Activated CD4-positive, alpha-beta T cell treated with anti-CD3 and anti-CD28 coated beads for 36 hours (primary cell): ENCODE measurements around the gene USP44. TPM values are rescaled to one million over a fixed set of nuclear protein-coding genes. Genes with fewer than 3 reads are reported as not detected.

Experiments used
- ATAC-seq: fragments of 200-7000 bp; cut with Tn5 transposase; one replicate; pipeline ENCODE4 v1.10.0; 2021; ENCODE audit warnings: mild to moderate bottlenecking, moderate library complexity
- CTCF ChIA-PET: fragments of 350-600 bp; sonication (Branson Sonifier 250); formaldehyde crosslinking; loops from one replicate; lab custom pipeline; 2021; ENCODE audit warnings: antibody characterized with exemption; lab: Charles Lee
- POLR2A ChIA-PET: fragments of 350-600 bp; sonication (Branson Sonifier 250); formaldehyde crosslinking; loops from one replicate; lab custom pipeline; 2021; ENCODE audit warnings: antibody characterized with exemption, inconsistent platforms; lab: Charles Lee
- DNase-seq: peaks from one replicate; pipeline ENCODE4 v3.0.0-alpha.2; 2020
- H3K27ac Mint-ChIP-seq: one replicate; pipeline ENCODE4 v1.8.0; 2021; ENCODE audit warnings: mixed read lengths
- H3K27me3 Mint-ChIP-seq: one replicate; pipeline ENCODE4 v1.8.0; 2021; ENCODE audit warnings: mixed read lengths
- H3K36me3 Mint-ChIP-seq: one replicate; pipeline ENCODE4 v1.8.0; 2021; ENCODE audit warnings: low read depth, mixed read lengths
- H3K4me1 Mint-ChIP-seq: one replicate; pipeline ENCODE4 v1.8.0; 2021; ENCODE audit warnings: mixed read lengths
- H3K4me3 Mint-ChIP-seq: one replicate; pipeline ENCODE4 v1.8.0; 2021; ENCODE audit warnings: mild to moderate bottlenecking, moderate library complexity, mixed read lengths
- H3K9me3 Mint-ChIP-seq: one replicate; pipeline ENCODE4 v1.8.0; 2021; ENCODE audit warnings: low read depth, mixed read lengths
- intact Hi-C, 2 experiments: fragments of 100-400 bp; cut with DNase I in 1 of 2; cut with micrococcal nuclease in 1 of 2; formaldehyde crosslinking; loops; one replicate each; pipeline versions ENCODE4 v1.14.2 to v1.15.1; 2022 to 2024; cut with DNase I, micrococcal nuclease
- total RNA-seq, 2 experiments: library from RNA; stranded (reverse); gene quantifications; one replicate each; pipeline ENCODE4 v1.2.3, GENCODE V29; 2021

USP44 gene
- 1 to 10 TPM; 4.1 to 5.3 TPM for total RNA-seq

- ATAC-seq = no peak
- Mint-ChIP-seq H3K27ac (peak within 1 kb of the TSS; percentile 5), H3K4me3 (no peak within 1 kb of the TSS), H3K4me1 (peaks cover 38% of the 10 kb centered on the region), H3K27me3 (peaks cover 16% of the 10 kb centered on the region), H3K9me3 (peaks cover 6% of the 10 kb centered on the region), H3K36me3 (peaks cover 8% of the 10 kb centered on the region)
- intact Hi-C loops = no loop called here
- peak; percentile 7 for DNase-seq
- ChIA-PET POLR2A (interaction anchor here (0.5 to 0.8 kb wide), 4 partner anchors 9 to 644 kb away, joined by 3 to 7 read pairs (median 5); no protein-coding TSS in a partner anchor), CTCF (interaction anchor here (1.1 to 1.6 kb wide), 2 partner anchors 12 to 17 kb away, joined by 4 to 5 read pairs; no protein-coding TSS in a partner anchor)
Observed at GRCh38 chr12:95551305-95551704, at the start of gene USP44. TSS of gene USP44 (minus strand) at chr12:95551476. CDS start at chr12:95534256, 17,220 bp downstream.

GRCh38 chr12:95600567-95600966 is 49.3 kb upstream of the USP44 start:
- ChIA-PET POLR2A (no interaction called here), CTCF (interaction anchor here (1.2 kb wide), 1 partner anchor 11 kb away, joined by 5 read pairs; no protein-coding TSS in a partner anchor)
- DNase-seq (no peak), ATAC-seq (no peak)
- H3K9me3 Mint-ChIP-seq = no peaks in the 10 kb centered on the region
- H3K36me3 Mint-ChIP-seq = no peaks in the 10 kb centered on the region
- peaks cover 5% of the 10 kb centered on the region for H3K27me3 Mint-ChIP-seq
- H3K4me3 Mint-ChIP-seq = no peak overlapping the region
- intact Hi-C loops = no loop called here
- no peak overlapping the region for H3K27ac Mint-ChIP-seq
- no peaks in the 10 kb centered on the region for H3K4me1 Mint-ChIP-seq

DNA sequence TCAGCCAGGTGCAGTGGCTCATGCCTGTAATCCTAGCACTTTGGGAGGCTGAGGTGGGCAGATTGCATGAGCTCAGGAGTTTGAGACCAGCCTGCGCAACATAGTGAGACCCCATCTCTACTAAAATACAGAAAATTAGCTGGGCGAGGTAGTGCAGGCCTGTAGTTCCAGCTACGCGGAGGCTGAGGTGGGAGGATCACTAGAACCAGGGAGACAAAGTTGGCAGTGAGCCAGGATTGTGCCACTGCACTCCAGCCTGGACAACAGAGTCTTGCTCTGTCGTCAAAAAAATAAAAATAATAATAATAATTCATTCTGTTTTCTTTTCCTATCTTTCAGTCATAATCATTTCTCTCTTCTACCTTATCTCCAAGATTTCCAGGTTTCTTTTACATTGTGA is 48.6 kb upstream of the USP44 start:
- intact Hi-C loops = no loop called here
- POLR2A ChIA-PET = no interaction called here
- peaks cover 6% of the 10 kb centered on the region for H3K27me3 Mint-ChIP-seq
- H3K9me3 Mint-ChIP-seq = no peaks in the 10 kb centered on the region
- DNase-seq = no peak
- CTCF ChIA-PET = no interaction called here
- no peak for ATAC-seq
- H3K27ac Mint-ChIP-seq = no peak overlapping the region
- no peaks in the 10 kb centered on the region for H3K4me1 Mint-ChIP-seq
- no peak overlapping the region for H3K4me3 Mint-ChIP-seq
- no peaks in the 10 kb centered on the region for H3K36me3 Mint-ChIP-seq

DNA sequence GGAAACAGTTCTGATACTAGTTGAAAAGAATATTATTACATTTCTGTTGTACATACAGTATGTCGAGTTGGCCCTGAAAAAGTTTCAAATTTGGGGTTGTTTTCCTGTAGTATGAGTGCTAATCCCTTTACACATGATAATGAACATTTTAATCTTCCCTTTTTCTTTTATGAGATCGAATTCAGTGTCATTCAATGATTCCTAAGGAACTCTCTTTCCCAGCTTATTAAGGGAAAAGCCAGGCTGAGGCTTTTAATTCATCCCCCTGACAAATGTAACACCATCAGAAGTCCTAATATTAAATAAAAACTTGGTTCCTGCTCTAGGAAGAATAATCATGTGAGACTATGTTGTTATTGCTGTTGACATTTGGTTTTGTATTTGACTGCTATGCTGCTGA is 42.9 kb upstream of the USP44 start:
- CTCF ChIA-PET = interaction anchor here (0.8 to 1.3 kb wide), 2 partner anchors 14 to 16 kb away, joined by 3 read pairs; no protein-coding TSS in a partner anchor
- no peak for DNase-seq
- Mint-ChIP-seq H3K4me1 (no peaks in the 10 kb centered on the region), H3K4me3 (no peak overlapping the region), H3K27me3 (peaks cover 4% of the 10 kb centered on the region), H3K27ac (no peak overlapping the region), H3K36me3 (no peaks in the 10 kb centered on the region), H3K9me3 (no peaks in the 10 kb centered on the region)
- POLR2A ChIA-PET = no interaction called here
- no peak for ATAC-seq
- intact Hi-C loops = no loop called here

DNA sequence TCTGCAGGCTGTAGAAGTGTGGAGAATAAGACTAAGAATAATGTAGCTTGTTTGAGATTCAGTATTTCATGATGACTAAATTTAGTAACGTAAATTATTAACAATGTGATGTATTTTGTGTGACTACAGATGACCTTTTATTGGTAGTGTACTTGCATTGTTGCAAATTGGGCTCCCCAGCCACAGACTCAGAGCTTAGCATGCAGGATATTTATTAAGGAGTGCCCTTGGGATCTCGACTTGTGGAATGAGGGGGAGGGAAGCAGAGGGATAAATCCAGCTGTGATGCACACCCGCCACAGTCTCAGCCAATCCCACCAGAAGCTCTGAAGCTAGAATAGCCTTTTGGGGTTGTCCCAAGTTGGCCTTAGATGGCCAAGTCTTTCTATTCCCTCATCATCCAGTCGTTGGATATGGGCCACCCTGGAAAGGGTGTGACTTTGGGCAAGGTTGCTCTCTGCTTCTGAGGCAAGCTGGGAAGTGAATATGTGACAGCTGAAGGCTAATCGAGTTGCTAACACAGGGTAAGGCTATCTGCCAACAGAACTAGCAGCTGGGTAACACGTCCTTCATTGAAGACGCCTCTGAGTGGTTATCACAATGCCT is 42.1 kb upstream of the USP44 start:
- CTCF ChIA-PET = interaction anchor here (0.8 kb wide), 1 partner anchor 15 kb away, joined by 3 read pairs; no protein-coding TSS in a partner anchor
- POLR2A ChIA-PET = interaction anchor here (0.6 kb wide), 1 partner anchor 175 kb away, joined by 4 read pairs; no protein-coding TSS in a partner anchor

DNA sequence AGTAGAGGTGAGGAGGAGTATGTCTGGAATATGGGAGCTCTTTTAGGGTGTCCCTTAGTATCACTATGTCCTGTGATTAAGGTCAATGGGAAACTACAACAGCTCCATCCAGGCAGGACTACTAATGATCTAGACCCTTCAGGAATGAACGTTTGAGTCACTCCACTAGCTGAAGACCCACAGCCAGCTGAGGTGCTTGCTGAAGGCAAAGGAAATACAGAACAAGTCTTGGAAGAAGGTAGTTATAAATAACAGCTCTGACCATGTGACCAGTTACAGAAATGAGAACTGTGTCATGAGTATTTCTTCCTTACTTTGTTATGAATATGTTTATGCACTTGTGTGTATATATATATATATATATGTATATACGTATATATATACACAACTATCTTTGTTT is 40.5 kb upstream of the USP44 start:
- Mint-ChIP-seq H3K27ac (no peak overlapping the region), H3K27me3 (peaks cover 10% of the 10 kb centered on the region), H3K4me3 (no peak overlapping the region), H3K9me3 (no peaks in the 10 kb centered on the region), H3K4me1 (no peaks in the 10 kb centered on the region), H3K36me3 (no peaks in the 10 kb centered on the region)
- DNase-seq (no peak), ATAC-seq (no peak)
- ChIA-PET CTCF (no interaction called here), POLR2A (no interaction called here)
- intact Hi-C loops = no loop called here

More for the DNA sequence above, 42.1 kb upstream of the USP44 start:
- intact Hi-C loops = no loop called here
- H3K27ac Mint-ChIP-seq = no peak overlapping the region
- no peak for DNase-seq
- H3K27me3 Mint-ChIP-seq = peaks cover 4% of the 10 kb centered on the region
- H3K9me3 Mint-ChIP-seq = no peaks in the 10 kb centered on the region
- no peak overlapping the region for H3K4me3 Mint-ChIP-seq
- ATAC-seq = no peak
- H3K36me3 Mint-ChIP-seq = no peaks in the 10 kb centered on the region
- no peaks in the 10 kb centered on the region for H3K4me1 Mint-ChIP-seq

DNA sequence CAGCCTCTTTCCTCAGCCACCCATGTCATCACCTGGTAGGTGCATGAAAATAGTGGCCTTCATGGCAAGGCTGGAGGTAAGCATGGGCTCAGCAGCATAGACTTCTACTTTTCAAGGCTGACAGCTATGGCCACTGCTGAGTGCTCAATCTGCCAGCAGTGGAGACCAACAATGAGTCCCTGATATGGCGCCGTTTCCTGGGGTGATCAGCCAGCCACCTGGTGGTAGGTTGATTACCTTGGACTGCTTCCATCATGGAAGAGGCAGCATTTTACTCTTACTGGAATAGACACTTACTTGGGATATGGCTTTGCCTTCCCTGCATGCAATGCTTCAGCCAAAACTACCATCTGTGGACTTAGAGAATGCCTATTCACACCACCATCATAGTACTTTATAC is 39.5 kb upstream of the USP44 start:
- Mint-ChIP-seq H3K36me3 (no peaks in the 10 kb centered on the region), H3K9me3 (no peaks in the 10 kb centered on the region), H3K4me3 (no peak overlapping the region), H3K27me3 (peaks cover 10% of the 10 kb centered on the region), H3K4me1 (no peaks in the 10 kb centered on the region), H3K27ac (no peak overlapping the region)
- intact Hi-C loops = no loop called here
- CTCF ChIA-PET = interaction anchor here (0.6 kb wide), 1 partner anchor 363 kb away, joined by 3 read pairs; no protein-coding TSS in a partner anchor
- DNase-seq (no peak), ATAC-seq (no peak)
- POLR2A ChIA-PET = no interaction called here

- Mint-ChIP-seq H3K4me1 (no peaks in the 10 kb centered on the region), H3K4me3 (no peak overlapping the region), H3K9me3 (no peaks in the 10 kb centered on the region), H3K27me3 (peaks cover 8% of the 10 kb centered on the region), H3K36me3 (no peaks in the 10 kb centered on the region), H3K27ac (no peak overlapping the region)
- POLR2A ChIA-PET = no interaction called here
- no peak for ATAC-seq
- CTCF ChIA-PET = no interaction called here
- no peak for DNase-seq
- intact Hi-C loops = no loop called here
Observed at GRCh38 chr12:95583933-95584332, 32.7 kb upstream of the USP44 start.

GRCh38 chr12:95582230-95583058 is 31.2 kb upstream of the USP44 start:
- ATAC-seq (no peak), DNase-seq (no peak)
- CTCF ChIA-PET = interaction anchor here (0.9 kb wide), 1 partner anchor 43 kb away, joined by 4 read pairs; no protein-coding TSS in a partner anchor
- H3K4me3 Mint-ChIP-seq = no peak overlapping the region
- no peak overlapping the region for H3K27ac Mint-ChIP-seq
- H3K9me3 Mint-ChIP-seq = no peaks in the 10 kb centered on the region
- H3K4me1 Mint-ChIP-seq = no peaks in the 10 kb centered on the region
- intact Hi-C loops = loop anchor here in 1 of 2 experiments (1.0 kb wide), 1 partner anchor 233 kb away; no protein-coding TSS in a partner anchor
- peaks cover 9% of the 10 kb centered on the region for H3K27me3 Mint-ChIP-seq
- POLR2A ChIA-PET = no interaction called here
- no peaks in the 10 kb centered on the region for H3K36me3 Mint-ChIP-seq

GRCh38 chr12:95577820-95578219 is 26.5 kb upstream of the USP44 start:
- intact Hi-C loops = no loop called here
- H3K27ac Mint-ChIP-seq = no peak overlapping the region
- POLR2A ChIA-PET = no interaction called here
- H3K27me3 Mint-ChIP-seq = peaks cover 19% of the 10 kb centered on the region
- DNase-seq = no peak
- H3K4me1 Mint-ChIP-seq = peaks cover 9% of the 10 kb centered on the region
- H3K4me3 Mint-ChIP-seq = no peak overlapping the region
- H3K9me3 Mint-ChIP-seq = no peaks in the 10 kb centered on the region
- CTCF ChIA-PET = interaction anchor here (0.8 kb wide), 1 partner anchor 17 kb away, joined by 3 read pairs; no protein-coding TSS in a partner anchor
- no peak for ATAC-seq
- H3K36me3 Mint-ChIP-seq = no peaks in the 10 kb centered on the region

DNA sequence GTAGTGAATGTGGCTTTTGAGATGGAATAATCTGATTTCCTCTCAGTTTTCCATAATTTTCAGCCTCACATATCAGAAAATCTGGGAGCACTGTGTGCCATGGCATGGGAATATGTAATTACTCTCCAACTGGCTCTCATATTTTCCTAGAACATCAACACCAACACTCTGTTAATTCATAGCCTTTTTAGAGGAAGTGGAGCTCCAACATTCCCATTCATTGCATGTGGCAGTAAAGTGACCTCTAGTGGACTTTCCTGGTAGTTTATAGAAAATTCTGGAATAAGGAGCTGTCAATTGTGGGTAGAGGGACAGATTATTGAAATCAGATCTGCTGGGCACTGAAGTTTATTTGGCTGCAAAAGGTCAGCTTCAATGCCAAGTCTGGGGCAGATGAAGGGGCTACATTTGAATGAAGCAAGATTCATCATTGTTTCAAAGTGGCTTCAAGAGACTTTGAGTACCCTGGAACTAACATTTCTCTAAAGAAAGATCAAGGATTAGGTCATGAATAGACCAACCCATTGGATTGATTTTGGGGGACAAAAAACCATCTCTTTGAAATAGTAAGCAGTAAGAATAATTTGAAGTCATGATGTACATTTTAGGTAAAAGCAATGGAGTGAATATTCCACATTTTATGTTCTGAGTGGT is 23.6 kb upstream of the USP44 start:
- peaks cover 9% of the 10 kb centered on the region for H3K4me1 Mint-ChIP-seq
- ChIA-PET CTCF (interaction anchor here (0.6 to 1.1 kb wide), 3 partner anchors 38 to 163 kb away, joined by 3 to 4 read pairs (median 3); no protein-coding TSS in a partner anchor), POLR2A (no interaction called here)
- no peaks in the 10 kb centered on the region for H3K9me3 Mint-ChIP-seq
- no peak for DNase-seq
- H3K27me3 Mint-ChIP-seq = peaks cover 19% of the 10 kb centered on the region
- H3K27ac Mint-ChIP-seq = no peak overlapping the region
- intact Hi-C loops = no loop called here
- no peak for ATAC-seq
- H3K36me3 Mint-ChIP-seq = no peaks in the 10 kb centered on the region
- no peak overlapping the region for H3K4me3 Mint-ChIP-seq
